GM19372 (cell line): ENCODE measurements around the gene ZBTB7B.

Experiments
- ATAC-seq: cut with Tn5 transposase; IDR thresholded peaks from one replicate; pipeline ENCODE4 v1.9.1; 2021; ENCODE audit warnings: mild to moderate bottlenecking, low read depth, moderate library complexity; ENCODE audit not compliant: unreplicated experiment

Gene ZBTB7B

GRCh38 chr1:155014709-155015508 is 12.3 kb downstream of the ZBTB7B start:
- no peak for ATAC-seq

- ATAC-seq = no peak
These were observed 13.1 kb downstream of the ZBTB7B start for GRCh38 chr1:155015527-155016230.

DNA sequence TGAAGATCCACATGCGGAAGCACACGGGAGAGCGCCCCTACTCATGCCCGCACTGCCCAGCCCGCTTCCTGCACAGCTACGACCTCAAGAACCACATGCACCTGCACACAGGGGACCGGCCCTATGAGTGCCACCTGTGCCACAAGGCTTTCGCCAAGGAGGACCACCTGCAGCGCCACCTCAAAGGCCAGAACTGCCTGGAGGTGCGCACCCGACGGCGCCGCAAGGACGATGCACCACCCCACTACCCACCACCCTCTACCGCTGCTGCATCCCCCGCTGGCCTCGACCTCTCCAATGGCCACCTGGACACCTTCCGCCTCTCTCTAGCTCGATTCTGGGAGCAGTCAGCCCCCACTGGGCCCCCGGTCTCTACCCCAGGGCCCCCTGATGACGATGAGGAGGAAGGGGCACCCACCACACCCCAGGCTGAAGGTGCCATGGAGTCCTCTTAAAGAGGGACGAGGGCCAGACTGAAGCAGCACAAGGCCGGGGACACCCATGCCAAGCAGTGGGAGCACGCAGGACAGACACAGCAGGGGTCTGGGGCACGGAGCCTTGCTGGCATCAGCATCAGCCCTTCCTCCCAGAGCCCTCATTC is 13.7 kb downstream of the ZBTB7B start:
- ATAC-seq = no peak

GRCh38 chr1:155017041-155017945 is 14.7 kb downstream of the ZBTB7B start:
- ATAC-seq = no peak

DNA sequence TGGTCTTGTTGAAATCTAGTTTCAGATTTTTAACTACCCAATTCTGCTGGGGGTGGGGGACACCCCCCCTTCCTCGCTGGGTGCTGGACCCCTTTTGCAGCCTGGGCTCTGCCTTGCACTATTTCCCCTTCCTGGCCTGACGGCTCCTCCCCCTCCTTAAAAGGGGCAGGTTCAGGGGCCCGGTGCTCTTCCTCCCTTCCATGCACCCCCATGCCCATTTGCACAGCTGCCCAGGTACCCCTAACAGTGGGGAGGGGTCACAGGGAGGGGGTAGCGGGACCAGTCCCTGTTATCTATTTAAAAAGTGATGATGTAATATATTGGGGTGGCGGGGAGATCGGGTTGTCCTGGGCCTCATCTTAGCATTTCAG is 15.3 kb downstream of the ZBTB7B start:
- ATAC-seq = no peak

DNA sequence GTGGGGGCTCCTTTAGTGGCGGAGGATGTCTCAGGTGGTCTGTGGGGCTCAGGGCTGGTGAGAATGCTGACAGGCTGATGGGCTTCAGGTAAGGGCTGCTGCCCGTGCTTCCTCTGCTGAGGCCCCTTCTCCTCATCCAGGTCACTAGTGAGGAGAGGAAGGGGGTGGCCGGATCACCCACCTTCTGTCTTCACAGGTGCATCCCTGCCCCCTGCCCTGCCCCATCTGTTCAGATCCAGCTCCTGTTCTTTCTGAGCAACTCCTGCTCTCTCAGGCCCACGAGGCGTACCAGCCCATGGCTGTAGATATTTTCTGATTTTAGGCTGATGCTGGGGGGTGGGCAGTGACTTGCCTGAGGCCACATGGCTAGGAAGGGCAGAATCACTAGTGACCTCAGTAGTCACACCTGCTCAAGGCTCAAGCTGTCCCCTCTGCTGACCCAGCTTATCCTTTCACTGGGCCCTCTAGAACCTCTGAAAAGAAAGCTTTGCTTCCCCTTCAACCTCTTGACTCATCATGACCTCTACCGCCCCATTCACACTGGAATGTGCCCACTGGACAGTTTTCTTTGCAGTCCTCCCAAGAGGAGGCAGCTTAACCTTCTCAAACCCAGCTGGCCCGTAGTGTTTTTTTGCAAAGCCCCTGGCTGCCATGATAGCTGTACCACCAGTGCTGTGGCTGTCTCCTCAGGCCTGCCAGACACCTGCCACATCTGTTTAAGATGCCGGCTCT is 16.2 kb downstream of the ZBTB7B start:
- no peak for ATAC-seq

DNA sequence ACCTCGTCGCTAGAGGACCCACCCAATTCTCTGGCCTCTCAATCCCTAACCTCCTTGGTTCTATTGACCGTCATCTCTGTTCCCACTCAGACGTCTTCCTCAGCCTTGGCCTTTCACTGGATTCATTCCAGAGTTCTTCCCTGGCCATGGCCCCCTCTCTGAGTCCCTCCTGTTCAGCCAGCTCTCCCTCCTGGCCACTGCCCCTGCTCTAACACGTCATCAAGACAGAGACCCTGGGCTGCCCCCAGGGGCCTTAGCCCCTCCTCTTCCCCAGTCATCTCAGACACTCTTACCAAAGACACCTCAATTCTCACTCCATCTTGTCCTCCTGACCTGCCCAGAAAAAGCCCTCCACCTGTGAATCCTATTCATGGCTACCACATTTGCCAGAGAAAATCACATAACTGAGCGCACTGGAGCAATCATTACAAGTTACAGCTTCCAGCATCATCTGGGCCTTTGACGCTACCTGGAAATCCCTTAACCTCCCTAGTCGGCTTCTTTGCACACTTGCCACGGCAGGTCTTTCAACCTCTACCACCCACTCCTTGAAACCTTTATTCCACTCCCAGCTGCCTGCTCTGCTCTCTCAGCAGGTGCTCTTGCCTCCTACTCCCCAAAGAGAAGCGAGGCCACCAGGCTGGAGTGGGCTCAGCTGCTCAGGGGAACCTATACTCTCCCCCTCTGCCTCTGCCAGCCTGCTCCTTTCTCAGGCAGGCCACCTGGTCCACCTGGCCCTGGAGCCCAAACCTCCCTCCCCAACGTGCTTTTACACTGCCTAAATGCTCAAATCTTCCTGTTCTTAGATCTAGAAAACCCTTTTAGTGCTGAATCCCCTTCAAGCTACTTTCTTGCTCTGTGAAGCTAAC is 17.0 kb downstream of the ZBTB7B start:
- no peak for ATAC-seq

- ATAC-seq = no peak
These were observed 19.7 kb downstream of the ZBTB7B start for GRCh38 chr1:155022136-155022926.

DNA sequence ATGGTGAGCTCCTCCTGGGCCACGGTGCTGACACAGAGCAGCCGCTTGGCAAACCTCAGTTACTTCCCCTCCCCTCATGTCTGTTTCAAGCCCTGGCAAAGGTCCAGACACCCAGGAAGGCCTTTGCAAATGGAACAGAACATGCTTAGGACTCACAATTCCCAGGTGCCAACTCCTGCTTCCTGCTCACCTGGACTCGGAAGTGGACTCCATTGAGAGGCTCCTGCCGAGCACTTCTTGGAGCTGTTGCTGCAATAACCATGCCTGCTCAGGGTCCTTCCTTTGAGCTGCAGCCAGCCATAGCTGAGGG is 20.3 kb downstream of the ZBTB7B start:
- no peak for ATAC-seq

DNA sequence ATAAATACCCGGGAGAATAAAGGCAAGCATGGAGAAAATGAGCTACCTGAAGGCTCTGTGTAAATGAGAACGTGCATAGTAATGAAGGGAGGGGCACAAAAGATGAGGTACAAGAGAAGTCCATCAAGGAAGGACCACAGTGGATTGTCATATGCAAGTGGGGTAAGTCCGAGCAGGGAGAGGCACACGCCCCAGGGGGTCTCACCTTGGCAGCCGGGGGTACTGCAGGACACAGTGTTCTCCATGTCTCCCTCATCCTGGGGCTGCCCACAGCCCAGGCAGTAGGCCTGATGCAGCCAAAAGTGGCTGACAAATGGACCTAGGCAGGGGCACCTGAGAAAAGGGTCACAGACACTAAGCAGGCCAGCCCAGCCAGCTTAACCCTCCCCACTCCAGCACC is 21.0 kb downstream of the ZBTB7B start:
- no peak for ATAC-seq

DNA sequence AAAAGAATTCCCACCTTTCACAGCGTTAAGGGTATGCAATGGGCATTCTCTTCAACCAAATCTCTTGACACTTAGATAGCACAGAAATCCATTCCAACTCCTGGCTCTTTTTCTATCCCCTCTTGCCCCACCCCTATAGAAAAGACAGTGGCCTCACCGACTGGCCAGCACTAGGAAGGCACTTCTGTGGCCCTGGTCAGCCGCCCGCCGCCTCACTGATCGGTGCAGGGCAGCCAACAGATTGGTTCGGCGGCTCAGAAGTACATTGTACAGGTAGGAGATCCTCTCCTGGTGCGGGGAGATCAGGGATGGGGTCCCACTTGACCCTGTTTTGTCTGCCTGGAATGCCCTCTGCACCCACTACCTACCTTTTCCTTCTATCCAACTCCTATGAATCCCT is 21.7 kb downstream of the ZBTB7B start:
- no peak for ATAC-seq

- no peak for ATAC-seq
These were observed 23.6 kb downstream of the ZBTB7B start for GRCh38 chr1:155026154-155026553.

GRCh38 chr1:155026588-155026987 is 24.0 kb downstream of the ZBTB7B start:
- no peak for ATAC-seq

GRCh38 chr1:155029513-155030242 is 27.1 kb downstream of the ZBTB7B start:
- no peak for ATAC-seq

DNA sequence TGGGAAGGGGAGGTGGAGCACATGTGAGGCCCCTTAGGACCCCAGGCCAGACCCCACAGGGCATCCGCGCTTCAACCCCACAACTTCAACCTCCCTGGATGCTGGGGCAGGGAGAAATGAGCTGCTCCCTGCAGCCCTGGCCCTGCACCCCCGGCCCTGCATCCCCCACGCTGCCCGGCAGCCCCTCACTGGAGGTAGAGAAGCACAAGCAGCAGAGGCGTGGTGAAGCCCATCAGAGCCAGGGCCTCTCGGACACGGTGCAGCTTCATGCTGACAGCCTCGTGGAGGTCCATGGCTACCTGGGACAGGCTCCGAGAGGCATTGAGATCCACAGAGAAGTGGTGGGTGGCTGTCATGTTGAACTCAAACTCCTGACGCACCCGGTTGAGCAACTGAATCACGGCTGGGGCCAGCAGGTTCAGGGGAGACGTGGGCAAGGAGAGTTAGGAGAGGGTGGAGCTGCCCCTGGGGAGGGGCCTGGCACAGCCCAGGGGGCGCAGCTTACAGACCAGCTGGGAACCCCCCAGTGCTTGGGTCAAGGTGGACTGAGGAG is 27.7 kb downstream of the ZBTB7B start:
- no peak for ATAC-seq

GRCh38 chr1:155030899-155031298 is 28.3 kb downstream of the ZBTB7B start:
- no peak for ATAC-seq

GRCh38 chr1:155032886-155033285 is 30.3 kb downstream of the ZBTB7B start:
- ATAC-seq = no peak

GRCh38 chr1:155033524-155033923 is 30.9 kb downstream of the ZBTB7B start, which contains the start of the genes DCST1 and DCST2:
Gene DCST1, plus strand, starts transcription at chr1:155033824. Its CDS starts 213 bp downstream, at chr1:155034037.
Gene DCST2, minus strand, starts transcription at chr1:155033781. Its CDS starts 80 bp downstream, at chr1:155033701.
- ATAC-seq = no peak
